Right renal cortex interstitium (tissue), 3 donors: ENCODE results near the gene RUFY3. TPM values are rescaled to one million over a fixed set of nuclear protein-coding genes. Genes with fewer than 3 reads are reported as not detected.
"Not testable (repeated sequence)": the region's sequence is repeated elsewhere in the genome, so short reads cannot be mapped to it uniquely, and the experiment has no call there.

Experiments
- DNase-seq, 3 donors: peaks; one replicate each; pipeline ENCODE4 v3.0.0-alpha.2; 2013; ENCODE audit warnings: low read depth in 3 of 3, low spot score in 2 of 3
- polyA plus RNA-seq, 3 donors: library from polyadenylated mRNA; unstranded; fragments of 120-200 nt; gene quantifications; one replicate each; pipeline ENCODE4 v1.2.1, GENCODE V29; 2013; ENCODE audit not compliant: insufficient read length in 3 of 3

The RUFY3 gene
- polyA plus RNA-seq, 3 donors: 91.9 to 95.9 (median 93.3) TPM

DNA sequence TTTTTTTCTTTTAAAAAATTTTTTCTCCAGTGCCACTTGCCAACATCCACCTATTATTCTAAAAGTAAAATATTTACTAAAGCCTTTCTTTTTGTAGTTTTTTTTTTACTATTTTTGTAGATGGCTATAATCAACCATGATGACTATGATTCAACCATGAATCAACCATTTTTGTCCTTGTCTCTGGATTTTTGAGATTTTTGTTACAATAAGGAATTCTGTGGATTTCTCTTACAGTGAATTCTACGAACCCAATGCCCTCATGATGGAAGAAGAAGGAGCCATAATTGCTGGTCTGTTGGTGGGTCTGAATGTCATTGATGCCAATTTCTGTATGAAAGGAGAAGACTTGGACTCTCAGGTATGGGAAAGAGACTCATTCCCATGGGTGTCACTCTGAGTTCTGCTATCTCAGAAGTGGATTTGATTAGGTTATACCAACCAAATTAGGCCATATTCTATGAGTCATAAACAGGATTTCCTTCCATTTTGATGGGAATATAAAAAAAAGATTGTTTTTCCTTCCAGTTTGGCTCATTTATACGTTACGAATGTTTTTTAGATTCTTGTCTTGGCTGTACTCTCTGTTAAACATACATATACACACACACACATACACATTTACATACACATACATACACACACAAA is 46.7 kb downstream of the RUFY3 start:
- no peak for DNase-seq

DNA sequence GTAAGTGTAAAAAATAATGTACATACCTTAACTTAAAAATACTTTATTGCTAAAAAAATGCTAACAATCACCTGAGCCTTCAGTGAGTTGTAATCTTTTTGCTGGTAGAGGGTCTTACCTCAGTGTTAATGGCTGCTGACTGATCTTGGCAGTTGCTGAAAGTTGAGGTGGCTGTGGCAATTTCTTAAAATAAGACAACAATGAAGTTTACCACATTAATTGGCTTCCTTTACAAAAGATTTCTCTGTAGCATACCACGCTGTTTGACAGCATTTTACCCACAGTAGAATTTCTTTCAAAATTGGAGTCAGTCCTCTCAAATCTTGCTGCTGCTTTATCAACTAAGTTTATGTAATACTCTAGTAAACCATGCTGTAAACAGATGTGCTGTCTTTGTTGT is 47.6 kb downstream of the RUFY3 start:
- DNase-seq: not testable (repeated sequence)

DNA sequence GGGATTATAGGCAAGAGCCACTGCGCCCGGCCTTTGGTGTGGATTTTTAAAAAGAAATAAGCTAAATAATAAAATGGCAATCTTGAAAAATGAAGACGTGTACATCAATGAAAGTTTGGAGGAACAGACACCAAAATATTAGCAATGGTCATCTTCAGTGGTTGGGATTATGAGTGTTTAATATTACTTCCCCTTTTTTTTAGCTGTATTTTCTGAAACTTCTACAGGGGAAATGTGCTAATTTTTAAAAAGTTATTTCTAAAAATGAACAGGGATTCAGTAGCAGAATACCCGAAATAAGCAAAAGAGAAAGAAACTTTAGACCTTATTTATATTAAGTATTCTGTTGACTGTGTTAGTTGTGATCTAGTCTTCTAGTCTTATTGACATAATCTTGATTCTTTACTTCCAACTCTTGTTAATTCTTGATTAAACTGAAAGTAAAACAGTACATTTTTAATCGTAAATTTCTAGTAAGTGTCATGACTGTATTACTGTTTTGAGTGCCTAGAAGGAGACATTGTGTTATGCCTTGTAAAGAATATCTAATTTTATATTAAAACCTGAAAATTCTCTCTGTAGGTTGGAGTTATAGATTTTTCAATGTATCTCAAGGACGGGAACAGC is 51.3 kb downstream of the RUFY3 start:
- no peak for DNase-seq

DNA sequence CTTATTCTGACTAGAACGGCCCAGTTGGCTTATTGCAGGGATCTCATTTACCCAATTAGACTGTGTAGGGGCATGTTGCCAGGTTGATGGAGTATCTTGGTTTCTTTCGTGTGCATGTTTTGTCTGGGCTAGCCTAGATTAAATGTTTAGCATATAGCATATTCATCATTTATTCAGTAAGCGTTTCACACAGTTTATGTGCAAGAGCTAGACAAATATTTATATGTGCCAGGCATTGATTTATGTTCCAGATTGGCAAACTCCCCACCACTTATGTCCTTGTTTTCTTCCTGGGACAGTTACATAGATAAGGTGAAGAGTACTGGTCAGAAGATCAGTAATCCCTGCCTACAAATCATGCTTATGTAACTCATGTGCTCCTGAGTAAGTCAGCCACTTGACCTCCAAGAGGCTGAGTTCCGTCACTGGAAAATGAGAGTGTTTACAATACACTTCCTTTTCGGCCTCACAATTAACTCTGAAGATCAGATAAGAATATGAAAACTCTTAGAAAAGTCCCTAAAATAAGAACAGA is 57.2 kb downstream of the RUFY3 start:
- DNase-seq: no peak

DNA sequence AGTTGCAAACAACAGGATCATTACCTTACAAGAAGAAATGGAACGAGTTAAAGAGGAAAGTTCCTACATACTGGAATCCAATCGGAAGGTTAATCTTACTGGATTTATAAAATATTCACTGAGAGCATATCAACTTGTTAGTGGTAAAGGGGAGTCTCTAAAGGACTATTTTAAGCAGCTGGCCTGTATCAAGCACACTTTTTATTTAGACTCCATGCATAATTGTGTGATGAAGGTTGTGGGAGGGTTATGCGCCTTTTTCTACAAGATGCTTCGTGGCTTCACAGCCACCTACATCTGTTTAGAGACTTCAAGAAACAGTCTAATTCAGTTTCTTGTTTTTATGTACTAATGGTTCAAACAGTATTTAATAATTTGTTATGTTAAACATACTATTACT is 61.3 kb downstream of the RUFY3 start:
- no peak for DNase-seq

DNA sequence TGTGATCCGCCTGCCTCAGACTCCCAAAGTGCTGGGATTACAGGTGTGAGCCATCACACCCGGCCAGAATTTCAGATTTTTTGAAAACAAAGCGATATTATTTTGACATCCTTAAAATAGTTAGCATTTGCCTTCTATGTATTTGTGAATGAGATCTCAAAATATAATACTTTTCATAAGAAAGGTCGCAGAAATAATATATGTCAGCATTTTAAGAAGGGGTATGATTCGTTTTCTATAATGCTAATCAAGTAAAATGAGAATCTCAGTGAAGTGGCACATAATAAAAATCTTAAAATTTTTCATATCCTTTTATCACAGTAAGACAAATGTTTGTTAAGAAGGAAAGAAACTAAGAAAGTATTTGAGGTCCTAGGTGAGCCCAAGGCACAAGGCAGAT is 65.7 kb downstream of the RUFY3 start:
- DNase-seq: no peak

DNA sequence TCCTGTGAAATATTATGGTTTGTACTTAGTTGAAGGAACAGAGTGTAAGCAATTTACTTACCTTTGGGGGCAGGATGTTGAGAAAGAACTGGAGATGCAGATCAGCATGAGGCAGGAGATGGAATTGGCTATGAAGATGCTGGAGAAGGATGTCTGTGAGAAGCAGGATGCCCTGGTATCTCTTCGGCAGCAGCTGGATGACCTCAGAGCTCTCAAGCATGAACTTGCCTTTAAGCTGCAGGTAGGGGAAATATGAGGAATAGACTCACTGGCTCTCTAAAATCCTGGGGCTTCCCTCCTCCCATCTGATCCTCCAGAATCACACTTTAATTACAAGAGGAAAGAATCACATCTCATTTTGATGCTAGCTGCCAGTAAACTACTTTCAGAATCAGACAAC is 67.0 kb downstream of the RUFY3 start:
- no peak for DNase-seq

DNA sequence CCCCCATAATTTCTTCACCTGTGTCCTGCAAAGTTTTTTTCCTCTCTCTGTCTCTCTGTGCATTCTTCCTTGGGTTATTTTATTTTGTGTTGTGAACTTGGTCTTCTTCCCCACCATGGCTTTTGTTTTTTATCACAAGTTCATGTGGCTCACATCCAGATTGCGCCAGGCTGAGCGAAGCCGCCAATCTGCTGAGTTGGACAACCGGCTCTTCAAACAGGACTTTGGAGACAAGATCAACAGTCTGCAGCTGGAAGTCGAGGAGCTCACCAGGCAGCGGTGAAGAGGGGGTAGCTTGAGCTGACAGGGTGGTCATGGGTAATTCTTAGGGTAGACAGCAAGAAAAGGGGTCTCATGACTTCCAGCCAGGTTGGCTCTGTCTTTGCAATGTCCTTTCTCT is 71.9 kb downstream of the RUFY3 start:
- DNase-seq: no peak

DNA sequence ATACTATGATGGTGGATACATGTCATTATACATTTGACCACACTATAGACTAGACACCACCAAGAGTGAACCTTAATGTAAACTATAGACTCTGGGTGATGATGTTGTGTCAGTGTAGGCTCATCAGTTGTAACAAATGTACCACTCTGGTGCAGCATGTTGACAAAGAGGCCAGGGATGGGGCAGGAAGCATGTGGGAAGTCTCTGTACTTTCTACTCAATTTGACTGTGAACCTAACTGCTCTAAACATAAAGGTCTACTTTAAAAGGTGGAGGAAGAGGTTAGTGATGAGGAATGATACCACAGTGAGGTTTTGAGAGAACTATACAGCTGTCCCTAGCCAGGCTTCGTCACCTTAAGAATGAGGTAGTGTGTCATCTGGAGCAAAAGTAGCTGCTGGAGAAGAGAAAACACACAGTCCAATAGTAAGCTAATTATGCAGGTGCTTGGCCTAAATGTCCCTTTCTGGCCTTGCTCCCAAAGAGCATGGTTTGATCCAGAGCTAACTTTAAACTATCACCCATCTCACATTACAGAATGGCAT is 79.6 kb downstream of the RUFY3 start:
- no peak for DNase-seq

DNA sequence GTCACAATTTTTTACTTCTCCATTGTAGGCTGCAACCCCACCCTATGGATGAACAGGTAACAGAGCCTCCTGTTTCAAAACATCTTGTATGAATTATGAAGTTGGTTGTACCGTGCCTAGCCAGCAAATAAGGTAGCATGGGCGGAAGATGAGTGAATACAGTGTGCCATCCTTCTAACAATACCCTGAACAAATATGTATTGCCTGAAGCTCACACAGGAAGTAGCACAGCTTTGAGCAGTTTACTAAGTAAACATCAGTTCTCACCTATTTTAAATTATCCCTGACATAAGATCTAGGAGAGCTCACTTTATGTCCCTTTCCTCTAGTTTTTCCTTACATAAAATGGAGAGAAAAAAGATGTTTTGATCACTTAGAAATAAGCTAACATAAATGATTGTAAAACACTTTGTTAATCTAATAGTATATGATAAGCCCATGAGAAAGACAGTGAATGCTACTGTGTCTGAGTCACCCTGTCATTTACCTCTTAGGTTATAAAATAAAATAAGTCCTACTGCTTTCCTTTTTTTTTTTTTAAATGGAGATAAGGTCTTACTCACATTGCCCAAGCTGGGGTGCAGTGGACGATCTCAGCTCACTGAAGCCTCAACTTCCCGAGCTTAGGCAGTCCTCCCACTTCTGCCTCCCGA is 81.3 kb downstream of the RUFY3 start:
- no peak for DNase-seq

DNA sequence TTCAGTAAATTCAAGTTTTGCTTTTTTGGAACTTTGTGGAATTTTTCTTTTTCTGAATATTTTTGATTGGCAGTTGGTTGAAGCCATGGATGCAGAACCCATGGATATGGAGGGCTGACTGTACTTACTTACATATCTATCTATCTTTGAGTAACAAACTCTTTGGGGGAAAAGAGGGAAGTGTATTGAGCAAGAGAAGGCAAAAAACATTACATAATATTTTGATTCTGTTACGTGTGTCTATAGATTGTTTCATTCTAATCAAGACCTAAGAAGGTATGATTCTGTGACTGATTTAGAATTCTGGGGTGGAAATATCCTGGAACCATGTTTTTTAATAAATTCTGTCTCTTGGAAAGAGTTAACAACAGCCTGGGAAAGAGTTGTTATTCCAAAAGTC is 86.4 kb downstream of the RUFY3 start:
- no peak for DNase-seq

DNA sequence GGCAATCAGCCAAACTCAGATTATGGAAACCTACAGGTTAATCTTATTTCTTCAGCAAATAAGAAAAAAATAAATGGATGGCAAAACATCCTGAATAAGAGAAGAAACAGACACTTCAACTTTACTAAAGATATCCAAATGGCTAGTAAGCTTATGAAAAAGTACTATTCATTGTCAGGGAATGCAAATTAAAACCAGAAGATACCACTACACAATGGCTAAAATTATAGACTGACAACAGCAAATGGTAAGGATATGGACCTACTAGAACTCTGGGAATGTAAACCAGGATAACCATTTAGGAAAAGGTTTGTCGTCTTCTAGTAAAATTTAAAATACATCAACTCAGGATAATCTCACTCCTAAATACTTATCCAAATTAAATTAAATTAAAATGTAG is 93.6 kb downstream of the RUFY3 start:
- DNase-seq: no peak

DNA sequence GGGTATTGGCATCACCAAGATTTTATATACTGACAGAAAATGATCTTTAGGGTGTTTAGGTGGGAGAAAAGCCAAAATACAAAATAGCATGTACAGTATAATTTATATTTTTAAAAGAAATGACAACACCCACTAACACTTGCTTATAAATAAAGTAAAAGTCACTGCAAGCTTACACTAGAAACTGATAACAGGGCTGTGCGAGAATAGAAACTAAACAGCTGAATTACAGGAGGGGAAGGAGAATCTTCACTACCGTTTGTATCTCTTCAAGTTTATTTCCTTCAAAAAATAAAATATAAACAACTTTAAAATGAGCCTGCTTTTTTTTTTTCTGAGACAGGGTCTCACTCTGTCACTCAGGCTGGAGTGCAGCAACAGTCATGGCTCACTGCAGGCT is 95.1 kb downstream of the RUFY3 start:
- DNase-seq: no peak

DNA sequence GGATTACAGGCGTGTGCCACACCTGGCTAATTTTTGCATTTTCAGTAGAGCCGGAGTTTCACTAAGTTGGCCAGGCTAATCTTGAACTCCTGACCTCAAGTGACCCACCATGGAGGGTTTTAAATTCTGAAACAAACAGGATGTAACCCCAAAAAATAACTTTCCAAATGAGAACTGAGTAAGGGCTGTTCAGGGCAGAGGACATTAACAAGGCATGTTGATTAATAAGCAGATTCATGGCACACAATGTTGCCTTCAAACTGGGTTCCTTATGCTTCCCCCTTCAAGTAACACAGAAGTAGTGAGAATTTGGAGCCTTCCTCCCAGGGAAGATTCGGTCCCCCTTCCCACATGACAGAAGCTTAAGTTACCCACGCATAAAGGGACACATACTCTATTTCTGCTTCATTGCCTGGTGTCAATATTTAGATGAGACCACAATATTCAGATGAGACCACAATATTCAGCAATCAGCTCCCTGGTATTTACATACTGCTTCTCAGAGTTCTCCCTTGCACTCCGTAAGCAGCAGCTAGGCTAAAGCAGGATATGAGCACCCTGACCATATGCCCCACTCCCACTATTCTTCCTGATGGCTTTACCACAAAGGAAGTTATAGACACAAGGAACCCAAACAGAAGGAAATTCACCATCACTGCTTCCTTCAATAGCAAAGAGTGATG is 96.5 kb downstream of the RUFY3 start:
- no peak for DNase-seq

DNA sequence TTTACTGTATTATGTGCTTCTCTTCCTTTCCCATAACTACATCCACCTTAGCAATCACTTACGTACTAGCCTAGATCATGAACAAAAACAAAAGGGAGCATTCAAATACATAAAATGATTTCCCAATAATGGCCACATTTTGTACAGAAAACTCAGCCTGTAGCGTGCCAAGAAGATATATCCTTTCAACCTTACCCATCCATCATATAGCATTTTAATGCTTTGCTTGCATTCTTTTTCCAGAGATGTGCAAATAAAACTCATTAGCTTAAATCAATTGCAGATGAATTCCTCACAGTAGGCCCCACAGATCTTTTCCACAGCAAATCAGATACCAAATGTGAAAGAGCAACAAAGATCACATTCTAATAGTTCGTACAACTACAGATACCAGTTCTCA is 97.2 kb downstream of the RUFY3 start:
- DNase-seq: no peak

DNA sequence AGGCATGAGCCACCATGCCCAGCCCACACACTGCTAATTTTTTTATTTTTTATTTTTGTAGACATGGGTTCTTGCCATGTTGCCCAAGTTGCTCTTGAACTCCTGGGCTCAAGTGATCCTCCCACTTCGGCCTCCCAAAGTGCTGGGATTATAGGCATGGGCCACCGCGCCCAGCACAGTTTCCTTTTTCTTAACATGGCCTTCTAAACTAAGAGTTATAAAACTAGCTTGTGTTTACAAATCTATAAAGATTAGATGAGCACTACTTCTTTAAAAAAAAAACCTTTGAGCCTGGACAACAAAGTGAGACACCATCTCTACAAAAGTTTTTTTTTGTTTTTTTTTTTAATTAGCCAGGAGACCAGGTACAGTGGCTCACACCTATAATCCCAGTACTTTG is 107.3 kb downstream of the RUFY3 start:
- no peak for DNase-seq

DNA sequence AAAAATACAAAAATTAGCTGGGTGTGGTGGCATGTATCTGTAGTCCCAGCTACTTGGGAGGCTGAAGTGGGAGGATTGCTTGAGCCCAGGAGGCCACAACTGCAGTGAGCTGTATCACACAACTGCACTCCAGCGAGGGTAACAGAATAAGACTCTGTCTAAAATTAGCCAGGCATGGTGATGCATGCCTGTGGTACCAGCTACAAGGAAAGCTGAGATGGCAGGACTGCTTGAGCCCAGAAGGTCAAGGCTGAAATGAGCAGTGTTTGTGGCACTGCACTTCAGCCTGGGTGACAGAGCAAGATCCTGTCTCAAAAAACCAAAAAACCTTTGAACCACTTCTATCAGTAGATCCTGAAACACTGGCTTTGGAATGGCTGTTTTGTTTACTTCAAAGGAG is 107.7 kb downstream of the RUFY3 start:
- DNase-seq: no peak

DNA sequence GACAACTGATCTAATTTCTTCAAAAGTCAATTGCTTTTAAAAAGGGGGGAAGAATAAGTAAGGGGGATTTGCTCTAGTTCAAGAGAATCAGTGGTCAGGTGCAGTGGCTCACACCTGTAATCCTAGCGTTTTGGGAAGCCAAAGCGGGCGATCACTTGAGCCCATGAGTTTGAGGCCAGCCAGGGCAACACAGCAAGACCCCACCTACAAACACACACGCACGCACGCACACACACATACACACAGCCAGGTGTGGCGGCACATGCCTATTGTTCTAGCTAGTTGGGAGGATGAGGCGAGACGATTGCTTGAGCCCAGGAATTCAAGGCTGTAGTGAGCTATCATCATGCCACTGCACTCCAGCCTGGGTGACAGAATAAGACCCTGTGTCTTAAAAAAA is 108.3 kb downstream of the RUFY3 start:
- DNase-seq: no peak

DNA sequence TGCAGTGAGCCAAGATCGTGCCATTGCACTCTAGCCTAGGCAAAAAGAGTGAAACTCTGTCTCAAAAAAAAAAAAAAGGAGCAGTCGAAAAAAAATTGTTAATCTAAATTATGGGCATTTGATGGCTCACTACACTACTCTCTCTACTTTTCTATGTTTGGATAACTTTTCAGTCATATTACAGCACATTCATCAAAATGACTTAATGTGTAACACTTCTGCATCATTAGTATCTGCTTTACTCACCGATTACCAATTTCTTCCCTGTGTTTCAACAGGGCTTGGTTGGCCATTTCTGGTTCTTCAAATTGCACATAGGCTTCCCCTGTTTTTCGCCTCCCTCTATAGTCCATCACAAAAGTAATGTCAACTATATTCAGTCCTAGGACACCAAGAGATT is 109.5 kb downstream of the RUFY3 start:
- no peak for DNase-seq

DNA sequence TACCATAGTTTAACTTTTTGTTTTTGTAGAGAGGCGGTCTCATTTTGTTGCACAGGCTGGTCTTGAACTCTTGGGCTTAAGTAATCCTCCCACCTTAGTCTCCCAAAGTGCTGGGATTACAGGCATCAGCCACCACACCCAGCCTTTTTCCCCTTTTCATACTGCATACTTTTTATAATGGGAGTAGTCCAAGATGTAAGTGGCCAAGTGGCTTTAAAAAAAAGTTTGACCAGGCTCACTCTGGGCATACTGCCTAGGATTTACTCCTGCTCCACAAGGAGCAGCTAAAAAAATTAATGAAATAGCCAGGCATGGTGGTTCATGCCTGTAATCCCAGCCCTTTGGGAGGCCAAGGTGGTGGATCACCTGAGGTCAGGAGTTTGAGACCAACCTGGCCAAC is 111.9 kb downstream of the RUFY3 start:
- DNase-seq: no peak

DNA sequence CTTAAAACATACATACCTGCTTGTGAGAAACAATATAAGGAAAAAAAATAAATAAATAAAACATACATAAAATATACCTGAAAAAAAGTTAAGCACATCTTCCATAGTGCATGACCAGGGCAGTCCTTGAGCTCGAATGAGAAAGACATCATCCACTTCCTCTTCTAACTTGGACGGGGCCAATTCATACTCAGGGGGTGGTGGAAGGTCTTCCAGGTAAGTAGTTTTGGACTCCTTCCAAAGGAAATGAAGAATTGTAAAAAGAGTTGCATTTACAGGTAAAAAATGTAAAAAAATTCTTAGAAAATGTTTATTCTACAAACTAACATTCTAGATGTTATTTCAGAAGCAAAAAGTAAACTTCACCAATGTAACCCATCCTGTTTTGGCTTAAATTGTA is 114.3 kb downstream of the RUFY3 start:
- DNase-seq: no peak
